HepG2 (cell line): Measurements from ENCODE around the gene TTC19. TPM values are rescaled to one million over a fixed set of nuclear protein-coding genes. Genes with fewer than 3 reads are reported as not detected.
A peak's percentile ranks its signal among the peaks of the same experiment; 100 is the strongest.

Experiments used
- ASH2L ChIP-seq: fragments of 300-600, 200-600 bp; sonication (generic); IDR thresholded peaks from 2 replicates; pipeline ENCODE4 v1.7.0; 2017; ENCODE audit warnings: low read depth, mild to moderate bottlenecking, moderate library complexity, mixed read lengths, low read length; ENCODE audit not compliant: insufficient read length
- ELF1 ChIP-seq: sonication (generic); formaldehyde crosslinking; IDR thresholded peaks from 2 replicates; pipeline ENCODE4 v1.4.0; 2020; ENCODE audit warnings: missing genetic modification reagents
- GTF2F1 ChIP-seq: fragments of 150-350 bp; IDR thresholded peaks from 2 replicates; pipeline ENCODE4 v1.6.1; 2014; ENCODE audit warnings: low read length
- IRF2 ChIP-seq: IDR thresholded peaks from 2 replicates; pipeline ENCODE4 v1.6.1; 2018; ENCODE audit warnings: missing genetic modification reagents, missing compliant biosample characterization
- NCOR1 ChIP-seq: fragments of 200-600 bp; sonication (generic); IDR thresholded peaks from 2 replicates; pipeline ENCODE4 v1.7.0; 2017; ENCODE audit warnings: antibody characterized with exemption, low read length, borderline replicate concordance
- ONECUT2 ChIP-seq: sonication (generic); formaldehyde crosslinking; IDR thresholded peaks from 2 replicates; pipeline ENCODE4 v1.4.0; 2020; ENCODE audit warnings: missing genetic modification reagents
- PLRG1 ChIP-seq: fragments of 450-650 bp; conservative IDR thresholded peaks from 2 replicates; pipeline ENCODE4 v1.6.1; 2016
- SAP130 ChIP-seq: IDR thresholded peaks from 2 replicates; pipeline ENCODE4 v1.6.1; 2016; ENCODE audit warnings: low read depth
- SMARCC2 ChIP-seq: fragments of 450-650 bp; IDR thresholded peaks from 2 replicates; pipeline ENCODE4 v1.6.1; 2017; ENCODE audit warnings: antibody characterized with exemption, mild to moderate bottlenecking
- SYNCRIP ChIP-seq: fragments of 200-400 bp; formaldehyde crosslinking; IDR thresholded peaks from 2 replicates; pipeline ENCODE4 v1.6.1; 2018; ENCODE audit warnings: mild to moderate bottlenecking, low read depth, low read length; ENCODE audit not compliant: insufficient read depth
- ZBTB42 ChIP-seq: sonication (generic); formaldehyde crosslinking; IDR thresholded peaks from 2 replicates; pipeline ENCODE4 v1.5.0; 2020; ENCODE audit warnings: mild to moderate bottlenecking, missing genetic modification reagents
- ZMAT3 ChIP-seq: sonication (generic); formaldehyde crosslinking; conservative IDR thresholded peaks from 2 replicates; pipeline ENCODE4 v1.7.0; 2021; ENCODE audit warnings: missing genetic modification reagents
- ZMYM2 ChIP-seq: sonication (generic); formaldehyde crosslinking; IDR thresholded peaks from 2 replicates; pipeline ENCODE4 v1.8.0; 2022; ENCODE audit warnings: mild to moderate bottlenecking, missing genetic modification reagents
- ZMYM3 ChIP-seq: sonication (generic); formaldehyde crosslinking; IDR thresholded peaks from 2 replicates; pipeline ENCODE4 v1.5.1; 2020; ENCODE audit warnings: mild to moderate bottlenecking, missing genetic modification reagents
- ZNF207 ChIP-seq: fragments of 450-650 bp; IDR thresholded peaks from 2 replicates; pipeline ENCODE4 v1.6.1; 2016; ENCODE audit warnings: antibody characterized with exemption, borderline replicate concordance
- ZNF251 ChIP-seq: sonication (generic); formaldehyde crosslinking; IDR thresholded peaks from 2 replicates; pipeline ENCODE4 v1.9.0; 2021; ENCODE audit warnings: mild to moderate bottlenecking, missing genetic modification reagents
- ZNF3 ChIP-seq: IDR thresholded peaks from 2 replicates; pipeline ENCODE4 v1.7.0; 2017; ENCODE audit warnings: inconsistent platforms
- ZNF550 ChIP-seq: sonication (generic); formaldehyde crosslinking; IDR thresholded peaks from 2 replicates; pipeline ENCODE4 v1.4.0; 2020; ENCODE audit warnings: mild to moderate bottlenecking, missing genetic modification reagents, borderline replicate concordance
- ZNF598 ChIP-seq: sonication (generic); formaldehyde crosslinking; IDR thresholded peaks from 2 replicates; pipeline ENCODE4 v1.5.1; 2020; ENCODE audit warnings: mild to moderate bottlenecking, missing genetic modification reagents, borderline replicate concordance
- ZSCAN29 ChIP-seq: sonication (generic); formaldehyde crosslinking; conservative IDR thresholded peaks from 2 replicates; pipeline ENCODE4 v1.4.0; 2020; ENCODE audit warnings: mild to moderate bottlenecking, missing genetic modification reagents
- polyA plus RNA-seq, 8 experiments: library from polyadenylated mRNA; depleted of rRNA in 3 of 8; stranded (reverse) in 7 of 8; unstranded in 1 of 8; fragments of >200 nt; fragmentation: Illumina TruSeq in 4 of 8; extraction: Trizol in 4 of 8; gene quantifications; 2 replicates each; pipeline versions ENCODE4 v1.2.1 to v1.2.3, GENCODE V29; 2011 to 2016; ENCODE audit warnings: low read depth in 4 of 8, missing spikeins in 1 of 8, mixed read lengths in 1 of 8; ENCODE audit not compliant: insufficient read depth in 1 of 8
- total RNA-seq, 5 experiments: library from RNA; depleted of rRNA; stranded (reverse); fragments of >200 nt; fragmentation: Illumina TruSeq; extraction: Trizol; gene quantifications; 2 replicates each; pipeline ENCODE4 v1.2.3, GENCODE V29; 2016; ENCODE audit warnings: low read depth in 1 of 5
- TF ChIP-seq, protein P1 (sequence below): sonication (generic); formaldehyde crosslinking; IDR thresholded peaks from 2 replicates; pipeline ENCODE4 v1.5.1; 2020; ENCODE audit warnings: missing genetic modification reagents, mild to moderate bottlenecking, borderline replicate concordance
- TF ChIP-seq, protein P2 (sequence below): sonication (generic); formaldehyde crosslinking; IDR thresholded peaks from 2 replicates; pipeline ENCODE4 v1.9.0; 2022; ENCODE audit warnings: missing genetic modification reagents, mild to moderate bottlenecking, borderline replicate concordance
- TF ChIP-seq, protein P3 (sequence below): sonication (generic); formaldehyde crosslinking; IDR thresholded peaks from 2 replicates; pipeline ENCODE4 v1.4.0; 2020; ENCODE audit warnings: mild to moderate bottlenecking, missing genetic modification reagents, borderline replicate concordance

TTC19 gene
- total and polyA plus RNA-seq, 2 of the 13 experiments (the other 11 are each of a cell fraction or from before 2014, with no cell fraction given): 4.4 to 24.3 TPM

DNA sequence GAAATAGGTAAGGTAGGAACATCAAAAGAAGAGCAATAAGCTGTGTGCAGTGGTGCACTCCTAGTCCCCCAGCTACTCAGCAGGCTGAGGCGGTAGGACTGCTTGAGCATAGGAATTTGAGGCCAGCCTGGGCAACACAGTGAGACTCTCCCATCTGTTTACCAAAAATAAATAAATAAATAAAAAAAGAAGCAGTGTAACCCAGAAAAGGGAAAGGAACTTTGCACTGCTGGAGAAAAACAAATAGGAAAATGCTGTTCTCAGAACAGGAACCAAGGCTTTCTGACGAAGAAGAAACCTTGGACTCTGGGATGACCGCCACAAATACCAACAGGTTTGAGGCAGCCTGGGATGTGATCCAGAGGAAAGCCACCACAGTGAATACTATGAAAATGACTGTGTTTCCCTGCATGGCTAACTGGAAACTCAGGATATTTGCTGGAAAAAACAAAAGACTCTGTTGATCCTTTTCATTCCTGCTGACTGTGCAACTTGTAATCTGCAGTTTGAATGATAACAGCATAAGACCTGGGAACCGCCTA is 41.2 kb downstream of the TTC19 start (continued):
- TF ChIP-seq, protein P1, sequence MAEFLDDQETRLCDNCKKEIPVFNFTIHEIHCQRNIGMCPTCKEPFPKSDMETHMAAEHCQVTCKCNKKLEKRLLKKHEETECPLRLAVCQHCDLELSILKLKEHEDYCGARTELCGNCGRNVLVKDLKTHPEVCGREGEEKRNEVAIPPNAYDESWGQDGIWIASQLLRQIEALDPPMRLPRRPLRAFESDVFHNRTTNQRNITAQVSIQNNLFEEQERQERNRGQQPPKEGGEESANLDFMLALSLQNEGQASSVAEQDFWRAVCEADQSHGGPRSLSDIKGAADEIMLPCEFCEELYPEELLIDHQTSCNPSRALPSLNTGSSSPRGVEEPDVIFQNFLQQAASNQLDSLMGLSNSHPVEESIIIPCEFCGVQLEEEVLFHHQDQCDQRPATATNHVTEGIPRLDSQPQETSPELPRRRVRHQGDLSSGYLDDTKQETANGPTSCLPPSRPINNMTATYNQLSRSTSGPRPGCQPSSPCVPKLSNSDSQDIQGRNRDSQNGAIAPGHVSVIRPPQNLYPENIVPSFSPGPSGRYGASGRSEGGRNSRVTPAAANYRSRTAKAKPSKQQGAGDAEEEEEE (CRISPR knock-in tag): no peak
- TF ChIP-seq ZNF207: no peak
- peak; percentile 92 for TF ChIP-seq ZMYM3 (CRISPR knock-in tag)
- TF ChIP-seq ZMYM2: 0 out of 2 replicates have a peak, but pooled peaks have one; percentile 60
- TF ChIP-seq ZNF3: no peak; the same call in 1 of the 2 replicates
- TF ChIP-seq SMARCC2: no peak
- TF ChIP-seq ELF1 (CRISPR knock-in tag): peak; percentile 42; the same call in 1 of the 2 replicates
- TF ChIP-seq NCOR1: peak; percentile 88
- TF ChIP-seq ZMAT3 (CRISPR knock-in tag): 0 out of 2 replicates have a peak, but pooled peaks have one; percentile 49
- TF ChIP-seq ZBTB42 (CRISPR knock-in tag): no peak
- no peak for TF ChIP-seq SYNCRIP
- TF ChIP-seq ZNF251: no peak
- TF ChIP-seq PLRG1: no peak
- peak; percentile 70 for TF ChIP-seq ASH2L
- peak; percentile 65 for TF ChIP-seq IRF2
- no peak for TF ChIP-seq GTF2F1
- TF ChIP-seq SAP130 (CRISPR knock-in tag): peak; percentile 65; the same call in 1 of the 2 replicates
- TF ChIP-seq ONECUT2 (CRISPR knock-in tag): no peak
- TF ChIP-seq ZSCAN29: peak; percentile 57; the same call in 1 of the 2 replicates
- TF ChIP-seq, protein P2, sequence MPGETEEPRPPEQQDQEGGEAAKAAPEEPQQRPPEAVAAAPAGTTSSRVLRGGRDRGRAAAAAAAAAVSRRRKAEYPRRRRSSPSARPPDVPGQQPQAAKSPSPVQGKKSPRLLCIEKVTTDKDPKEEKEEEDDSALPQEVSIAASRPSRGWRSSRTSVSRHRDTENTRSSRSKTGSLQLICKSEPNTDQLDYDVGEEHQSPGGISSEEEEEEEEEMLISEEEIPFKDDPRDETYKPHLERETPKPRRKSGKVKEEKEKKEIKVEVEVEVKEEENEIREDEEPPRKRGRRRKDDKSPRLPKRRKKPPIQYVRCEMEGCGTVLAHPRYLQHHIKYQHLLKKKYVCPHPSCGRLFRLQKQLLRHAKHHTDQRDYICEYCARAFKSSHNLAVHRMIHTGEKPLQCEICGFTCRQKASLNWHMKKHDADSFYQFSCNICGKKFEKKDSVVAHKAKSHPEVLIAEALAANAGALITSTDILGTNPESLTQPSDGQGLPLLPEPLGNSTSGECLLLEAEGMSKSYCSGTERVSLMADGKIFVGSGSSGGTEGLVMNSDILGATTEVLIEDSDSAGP (CRISPR knock-in tag): no peak
- TF ChIP-seq, protein P3, sequence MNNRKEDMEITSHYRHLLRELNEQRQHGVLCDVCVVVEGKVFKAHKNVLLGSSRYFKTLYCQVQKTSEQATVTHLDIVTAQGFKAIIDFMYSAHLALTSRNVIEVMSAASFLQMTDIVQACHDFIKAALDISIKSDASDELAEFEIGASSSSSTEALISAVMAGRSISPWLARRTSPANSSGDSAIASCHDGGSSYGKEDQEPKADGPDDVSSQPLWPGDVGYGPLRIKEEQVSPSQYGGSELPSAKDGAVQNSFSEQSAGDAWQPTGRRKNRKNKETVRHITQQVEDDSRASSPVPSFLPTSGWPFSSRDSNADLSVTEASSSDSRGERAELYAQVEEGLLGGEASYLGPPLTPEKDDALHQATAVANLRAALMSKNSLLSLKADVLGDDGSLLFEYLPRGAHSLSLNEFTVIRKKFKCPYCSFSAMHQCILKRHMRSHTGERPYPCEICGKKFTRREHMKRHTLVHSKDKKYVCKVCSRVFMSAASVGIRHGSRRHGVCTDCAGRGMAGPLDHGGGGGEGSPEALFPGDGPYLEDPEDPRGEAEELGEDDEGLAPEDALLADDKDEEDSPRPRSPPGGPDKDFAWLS: no peak
- no peak for TF ChIP-seq ZNF550 (CRISPR knock-in tag)
- no peak for TF ChIP-seq ZNF598 (CRISPR knock-in tag)
